Endothelial cell of umbilical vein (primary cell): ENCODE data around the gene GALNT10. TPM values are rescaled to one million over a fixed set of nuclear protein-coding genes. Genes with fewer than 3 reads are reported as not detected.
A peak's percentile ranks its signal among the peaks of the same experiment; 100 is the strongest.

Source experiments
- BruUV-seq: library from RNA; stranded (reverse); fragments of 400-500 nt; replicated peaks from 2 replicates; lab custom pipeline; 2021; lab: Mats Ljungman, UMichigan
- CTCF ChIA-PET: fragments of 300-600, 350-600 bp; sonication (Branson Sonifier 250); formaldehyde crosslinking; loops from one replicate; lab custom pipeline; 2021; ENCODE audit warnings: antibody characterized with exemption, inconsistent platforms; lab: Charles Lee
- POLR2A ChIA-PET: fragments of 300-600, 350-600 bp; sonication (Branson Sonifier 250); formaldehyde crosslinking; loops from one replicate; lab custom pipeline; 2021; ENCODE audit warnings: antibody characterized with exemption, inconsistent platforms; lab: Charles Lee
- DNase-seq: peaks from one replicate; pipeline ENCODE4 v3.0.0-alpha.2; 2011; ENCODE audit warnings: low read depth, low spot score
- FAIRE-seq: peaks from 2 replicates; lab custom pipeline; 2011; peaks lifted over from hg19 to GRCh38; lab: Jason Lieb, UNC
- H2AFZ ChIP-seq: 2 replicates; pipeline ENCODE4 v1.6.0; 2012; ENCODE audit warnings: low read depth, low read length, control low read depth, inconsistent platforms
- H3K27ac ChIP-seq: 2 replicates; pipeline ENCODE4 v1.5.1; 2011; ENCODE audit warnings: low read depth, mild to moderate bottlenecking, control low read depth, low read length, moderate library complexity; ENCODE audit not compliant: insufficient read depth
- H3K27me3 ChIP-seq, 2 experiments: 2 replicates each; pipeline versions ENCODE4 v1.6.0 to v1.6.1; 2011; ENCODE audit warnings: low read length in 2 of 2, mixed read lengths in 1 of 2; ENCODE audit not compliant: control insufficient read depth in 2 of 2, insufficient read depth in 2 of 2
- H3K36me3 ChIP-seq, 2 experiments: 2 replicates in 1 of 2; 3 replicates in 1 of 2; pipeline ENCODE4 v1.5.1; 2011; ENCODE audit warnings: low read length in 2 of 2, mild to moderate bottlenecking in 1 of 2, moderate library complexity in 1 of 2; ENCODE audit not compliant: control insufficient read depth in 2 of 2, insufficient read depth in 2 of 2; ENCODE audit errors: extremely low read depth in 1 of 2
- H3K4me1 ChIP-seq: 3 replicates; pipeline ENCODE4 v1.5.1; 2011; ENCODE audit warnings: mild to moderate bottlenecking, low read length; ENCODE audit not compliant: control insufficient read depth, insufficient read depth; ENCODE audit errors: extremely low read depth
- H3K4me2 ChIP-seq: 2 replicates; pipeline ENCODE4 v1.6.1; 2011; ENCODE audit warnings: low read length, control low read depth, mixed read lengths; ENCODE audit not compliant: insufficient read depth
- H3K4me3 ChIP-seq, 3 experiments: fragments of 200-600 bp in 1 of 3; sonication (generic), shearing (Covaris generic) in 1 of 3; replicated peaks in 1 of 3; 2 replicates each; pipeline ENCODE4 v1.5.1; 2011 to 2016; ENCODE audit warnings: control low read depth in 3 of 3, low read length in 3 of 3, mild to moderate bottlenecking in 2 of 3, inconsistent platforms in 1 of 3, low read depth in 1 of 3, moderate library complexity in 1 of 3; ENCODE audit not compliant: insufficient read depth in 1 of 3
- H3K79me2 ChIP-seq: 2 replicates; pipeline ENCODE4 v1.6.0; 2012; ENCODE audit warnings: low read length, inconsistent platforms; ENCODE audit not compliant: control insufficient read depth, insufficient read depth
- H3K9ac ChIP-seq: replicated peaks from 2 replicates; pipeline ENCODE3; 2011; ENCODE audit warnings: low read length, control low read depth; ENCODE audit not compliant: insufficient read depth; ENCODE audit errors: extremely low read depth
- H3K9me1 ChIP-seq: replicated peaks from 3 replicates; pipeline ENCODE4 v1.6.0; 2011; ENCODE audit warnings: mild to moderate bottlenecking, low read length; ENCODE audit not compliant: control insufficient read depth, insufficient read depth; ENCODE audit errors: extremely low read depth
- H3K9me3 ChIP-seq: replicated peaks from 2 replicates; pipeline ENCODE4 v1.5.1; 2012; ENCODE audit warnings: low read length, inconsistent platforms; ENCODE audit not compliant: control insufficient read depth, insufficient read depth
- H4K20me1 ChIP-seq: replicated peaks from 2 replicates; pipeline ENCODE3; 2011; ENCODE audit warnings: mild to moderate bottlenecking, low read length; ENCODE audit not compliant: control insufficient read depth, insufficient read depth; ENCODE audit errors: extremely low read depth
- EZH2 ChIP-seq: IDR thresholded peaks from 2 replicates; pipeline ENCODE4 v1.6.1; 2012; ENCODE audit warnings: borderline replicate concordance, low read depth, mild to moderate bottlenecking, moderate library complexity, low read length, inconsistent platforms; ENCODE audit not compliant: severe bottlenecking
- FOS ChIP-seq: IDR thresholded peaks from 2 replicates; pipeline ENCODE4 v1.6.1; 2011; ENCODE audit warnings: mild to moderate bottlenecking, low read length, moderate library complexity, borderline replicate concordance; ENCODE audit not compliant: insufficient read depth
- GATA2 ChIP-seq: IDR thresholded peaks from 2 replicates; pipeline ENCODE4 v1.7.0; 2011; ENCODE audit warnings: low read depth, mild to moderate bottlenecking, moderate library complexity, mixed read lengths, low read length; ENCODE audit not compliant: insufficient read length, insufficient read depth
- JUN ChIP-seq: IDR thresholded peaks from 2 replicates; pipeline ENCODE4 v1.6.1; 2011; ENCODE audit warnings: borderline replicate concordance, low read depth; ENCODE audit not compliant: insufficient read length, insufficient read depth
- MAX ChIP-seq: IDR thresholded peaks from 2 replicates; pipeline ENCODE4 v1.6.1; 2011; ENCODE audit not compliant: insufficient read depth, insufficient read length
- MYC ChIP-seq: IDR thresholded peaks from one replicate; pipeline ENCODE4 v1.6.1; 2011; ENCODE audit warnings: mild to moderate bottlenecking, low read depth, low read length
- POLR2A ChIP-seq: IDR thresholded peaks from 2 replicates; pipeline ENCODE4 v1.6.1; 2012; ENCODE audit warnings: low read depth, mild to moderate bottlenecking, control low read depth, low read length
- POLR2AphosphoS5 ChIP-seq: IDR thresholded peaks from 2 replicates; pipeline ENCODE4 v1.6.1; 2012; ENCODE audit warnings: low read depth, mild to moderate bottlenecking, control low read depth, low read length, moderate library complexity; ENCODE audit not compliant: insufficient read depth
- dilution Hi-C: fragments of 300-500 bp; cut with MboI; formaldehyde crosslinking; loops from one replicate; pipeline ENCODE4 v1.15.0; 2019; ENCODE audit warnings: low sequenced_read_pairs; ENCODE audit not compliant: extremely low pct_ligation_motif_present
- intact Hi-C: fragments of 100-400 bp; cut with micrococcal nuclease; formaldehyde crosslinking; loops from one replicate; pipeline ENCODE4 v1.10.0; 2022
- polyA plus RNA-seq, 4 experiments: library from polyadenylated mRNA; depleted of rRNA in 3 of 4; stranded (reverse) in 3 of 4; unstranded in 1 of 4; fragments of >200 nt; gene quantifications; 2 replicates each; pipeline versions ENCODE4 v1.2.1 to v1.2.3, GENCODE V29; 2011 to 2012; ENCODE audit warnings: missing spikeins in 1 of 4
- total RNA-seq: library from RNA; stranded (reverse); gene quantifications from 2 replicates; pipeline ENCODE4 v1.2.3, GENCODE V29; 2021
- TF ChIP-seq, protein P1 (sequence below), 2 donors: IDR thresholded peaks; 1 replicate in 1 of 2; 2 replicates in 1 of 2; pipeline ENCODE4 v1.5.1; 2011; ENCODE audit warnings: low read length in 2 of 2, mild to moderate bottlenecking in 2 of 2, moderate library complexity in 2 of 2, control low read depth in 1 of 2, inconsistent platforms in 1 of 2, low read depth in 1 of 2; ENCODE audit not compliant: insufficient read depth in 1 of 2; ENCODE audit errors: extremely low read depth in 1 of 2

The GALNT10 gene
- total and polyA plus RNA-seq, 2 donors (not counting 3 experiments of a cell fraction or from before 2014, with no cell fraction given): 70.2 to 77.6 TPM

- Histone ChIP-seq H3K27ac (peak overlapping the region; percentile 60), H2AFZ (peak overlapping the region; percentile 20), H3K9me1 (no peaks in the 10 kb centered on the region), H3K4me2 (peak overlapping the region; percentile 38), H3K9ac (peak overlapping the region; percentile 52), H3K36me3 (no peaks in the 10 kb centered on the region), H3K4me3 (no peak overlapping the region), H3K79me2 (peaks cover 7% of the 10 kb centered on the region), H4K20me1 (no peaks in the 10 kb centered on the region), H3K4me1 (peaks cover 23% of the 10 kb centered on the region), H3K9me3 (no peaks in the 10 kb centered on the region), H3K27me3 (no peaks in the 10 kb centered on the region)
- TF ChIP-seq MYC (no peak), JUN (peak; percentile 29), EZH2 (no peak), GATA2 (peak; percentile 76), POLR2AphosphoS5 (peak; percentile 33), POLR2A (no peak), FOS (peak; percentile 92), MAX (no peak)
- TF ChIP-seq, protein P1, sequence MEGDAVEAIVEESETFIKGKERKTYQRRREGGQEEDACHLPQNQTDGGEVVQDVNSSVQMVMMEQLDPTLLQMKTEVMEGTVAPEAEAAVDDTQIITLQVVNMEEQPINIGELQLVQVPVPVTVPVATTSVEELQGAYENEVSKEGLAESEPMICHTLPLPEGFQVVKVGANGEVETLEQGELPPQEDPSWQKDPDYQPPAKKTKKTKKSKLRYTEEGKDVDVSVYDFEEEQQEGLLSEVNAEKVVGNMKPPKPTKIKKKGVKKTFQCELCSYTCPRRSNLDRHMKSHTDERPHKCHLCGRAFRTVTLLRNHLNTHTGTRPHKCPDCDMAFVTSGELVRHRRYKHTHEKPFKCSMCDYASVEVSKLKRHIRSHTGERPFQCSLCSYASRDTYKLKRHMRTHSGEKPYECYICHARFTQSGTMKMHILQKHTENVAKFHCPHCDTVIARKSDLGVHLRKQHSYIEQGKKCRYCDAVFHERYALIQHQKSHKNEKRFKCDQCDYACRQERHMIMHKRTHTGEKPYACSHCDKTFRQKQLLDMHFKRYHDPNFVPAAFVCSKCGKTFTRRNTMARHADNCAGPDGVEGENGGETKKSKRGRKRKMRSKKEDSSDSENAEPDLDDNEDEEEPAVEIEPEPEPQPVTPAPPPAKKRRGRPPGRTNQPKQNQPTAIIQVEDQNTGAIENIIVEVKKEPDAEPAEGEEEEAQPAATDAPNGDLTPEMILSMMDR (IDR thresholded peaks at IDR 0.05; ENCODE audit: extremely low read depth in 1 of 2, insufficient read depth in 1 of 2, low read depth in 1 of 2, low read length in 2 of 2): no peak
- intact Hi-C loops (loop anchor here (2.0 kb wide), 1 partner anchor 66 kb away; no protein-coding TSS in a partner anchor), dilution Hi-C loops (no loop called here)
- FAIRE-seq: peak; percentile 98
- ChIA-PET POLR2A (no interaction called here), CTCF (interaction anchor here (1.0 to 1.6 kb wide), 9 partner anchors 9 to 184 kb away, joined by 3 to 5 read pairs (median 3); partner anchors contain the start of gene GALNT10)
- BruUV-seq: no TSS peak
- DNase-seq: peak; percentile 64
These were observed 30.1 kb downstream of the GALNT10 start for GRCh38 chr5:154220625-154221024.
